Measurements from ENCODE around the gene DPT.

DNA sequence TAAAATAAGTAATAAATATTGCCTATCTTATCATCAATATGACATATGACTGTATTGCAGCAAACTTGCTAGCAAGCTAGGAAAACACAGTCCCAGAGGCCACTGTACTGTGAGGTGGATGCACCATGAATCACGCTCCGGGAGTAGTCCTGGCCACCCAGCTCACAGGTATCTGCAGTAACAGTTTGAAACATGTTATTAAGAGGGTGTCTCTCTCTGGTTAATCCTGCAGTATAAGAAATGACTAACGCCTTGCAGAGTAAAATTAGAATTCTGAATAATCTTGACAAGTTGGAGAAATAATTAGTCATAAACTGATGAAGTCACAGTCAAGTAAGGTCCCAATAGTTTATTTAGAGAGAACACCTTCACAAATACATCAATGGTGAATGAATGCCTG, 34.0 kb upstream of the DPT start:
- TF ChIP-seq, protein P1, sequence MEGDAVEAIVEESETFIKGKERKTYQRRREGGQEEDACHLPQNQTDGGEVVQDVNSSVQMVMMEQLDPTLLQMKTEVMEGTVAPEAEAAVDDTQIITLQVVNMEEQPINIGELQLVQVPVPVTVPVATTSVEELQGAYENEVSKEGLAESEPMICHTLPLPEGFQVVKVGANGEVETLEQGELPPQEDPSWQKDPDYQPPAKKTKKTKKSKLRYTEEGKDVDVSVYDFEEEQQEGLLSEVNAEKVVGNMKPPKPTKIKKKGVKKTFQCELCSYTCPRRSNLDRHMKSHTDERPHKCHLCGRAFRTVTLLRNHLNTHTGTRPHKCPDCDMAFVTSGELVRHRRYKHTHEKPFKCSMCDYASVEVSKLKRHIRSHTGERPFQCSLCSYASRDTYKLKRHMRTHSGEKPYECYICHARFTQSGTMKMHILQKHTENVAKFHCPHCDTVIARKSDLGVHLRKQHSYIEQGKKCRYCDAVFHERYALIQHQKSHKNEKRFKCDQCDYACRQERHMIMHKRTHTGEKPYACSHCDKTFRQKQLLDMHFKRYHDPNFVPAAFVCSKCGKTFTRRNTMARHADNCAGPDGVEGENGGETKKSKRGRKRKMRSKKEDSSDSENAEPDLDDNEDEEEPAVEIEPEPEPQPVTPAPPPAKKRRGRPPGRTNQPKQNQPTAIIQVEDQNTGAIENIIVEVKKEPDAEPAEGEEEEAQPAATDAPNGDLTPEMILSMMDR (IDR thresholded peaks at IDR 0.05; ENCODE audit: low read length): no peak
- TF ChIP-seq EZH2phosphoT487 (IDR thresholded peaks at IDR 0.05; ENCODE audit: low read length): no peak

All from MM.1S (cell line).